Sigmoid colon (tissue), 4 donors: ENCODE measurements around the gene NRP1.

Experiments
- EP300 ChIP-seq, 4 donors: sonication (generic); formaldehyde crosslinking; IDR thresholded peaks; one replicate each; pipeline ENCODE4 v1.6.1; 2017; ENCODE audit warnings: antibody characterized with exemption in 4 of 4
- POLR2A ChIP-seq, 2 donors: fragments of 450-650 bp; IDR thresholded peaks; one replicate each; pipeline ENCODE4 v1.6.1; 2016; ENCODE audit warnings: antibody characterized with exemption in 2 of 2, mild to moderate bottlenecking in 2 of 2, moderate library complexity in 2 of 2
- POLR2AphosphoS5 ChIP-seq, 4 donors: sonication (generic); formaldehyde crosslinking; IDR thresholded peaks; one replicate each; pipeline ENCODE4 v1.6.1; 2017; ENCODE audit warnings: antibody characterized with exemption in 4 of 4
- TF ChIP-seq, protein P1 (sequence below), 4 experiments: fragments of 450-650 bp in 3 of 4; fragments of 200-600 bp in 1 of 4; IDR thresholded peaks; one replicate each; pipeline ENCODE4 v1.5.1; 2016 to 2019; ENCODE audit warnings: antibody characterized with exemption in 4 of 4, mild to moderate bottlenecking in 3 of 4, moderate library complexity in 2 of 4

DNA sequence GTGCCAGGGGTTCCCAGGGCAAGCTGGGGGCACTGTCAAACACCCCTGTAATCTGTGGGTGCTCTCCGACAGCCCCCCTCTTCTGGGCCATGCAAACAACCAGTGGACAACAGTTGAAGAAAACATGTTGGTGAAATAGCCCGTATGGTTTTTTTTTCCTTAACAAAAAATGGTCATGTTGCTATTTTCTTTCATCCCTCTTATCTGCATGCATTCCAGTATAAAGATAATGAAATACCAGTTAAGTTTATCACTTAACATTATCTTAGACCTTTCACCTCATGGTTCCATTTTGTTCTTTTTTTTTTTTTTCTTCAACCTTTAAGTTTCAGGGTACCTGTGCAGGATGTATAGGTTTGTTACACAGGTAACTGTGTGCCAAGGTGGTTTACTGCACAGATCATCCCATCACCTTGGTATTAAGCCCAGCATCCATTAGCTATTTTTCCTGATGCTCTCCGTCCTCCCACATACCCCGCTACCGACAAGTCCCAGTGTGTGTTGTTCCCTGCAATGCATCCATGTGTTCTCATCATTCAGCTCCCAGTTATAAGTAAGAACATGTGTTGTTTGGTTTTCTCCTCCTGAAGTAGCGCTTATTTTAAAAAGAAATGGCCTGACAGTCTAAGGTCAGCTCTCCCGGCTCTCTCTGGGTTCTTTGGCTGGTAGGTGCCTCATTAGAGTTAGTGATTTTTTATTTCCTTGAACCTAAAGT, 110.1 kb downstream of the NRP1 start:
- TF ChIP-seq, protein P1, sequence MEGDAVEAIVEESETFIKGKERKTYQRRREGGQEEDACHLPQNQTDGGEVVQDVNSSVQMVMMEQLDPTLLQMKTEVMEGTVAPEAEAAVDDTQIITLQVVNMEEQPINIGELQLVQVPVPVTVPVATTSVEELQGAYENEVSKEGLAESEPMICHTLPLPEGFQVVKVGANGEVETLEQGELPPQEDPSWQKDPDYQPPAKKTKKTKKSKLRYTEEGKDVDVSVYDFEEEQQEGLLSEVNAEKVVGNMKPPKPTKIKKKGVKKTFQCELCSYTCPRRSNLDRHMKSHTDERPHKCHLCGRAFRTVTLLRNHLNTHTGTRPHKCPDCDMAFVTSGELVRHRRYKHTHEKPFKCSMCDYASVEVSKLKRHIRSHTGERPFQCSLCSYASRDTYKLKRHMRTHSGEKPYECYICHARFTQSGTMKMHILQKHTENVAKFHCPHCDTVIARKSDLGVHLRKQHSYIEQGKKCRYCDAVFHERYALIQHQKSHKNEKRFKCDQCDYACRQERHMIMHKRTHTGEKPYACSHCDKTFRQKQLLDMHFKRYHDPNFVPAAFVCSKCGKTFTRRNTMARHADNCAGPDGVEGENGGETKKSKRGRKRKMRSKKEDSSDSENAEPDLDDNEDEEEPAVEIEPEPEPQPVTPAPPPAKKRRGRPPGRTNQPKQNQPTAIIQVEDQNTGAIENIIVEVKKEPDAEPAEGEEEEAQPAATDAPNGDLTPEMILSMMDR (IDR thresholded peaks at IDR 0.05): no peak
- TF ChIP-seq POLR2A (IDR thresholded peaks at IDR 0.05): no peak
- no peak for TF ChIP-seq POLR2AphosphoS5 (IDR thresholded peaks at IDR 0.05)
- no peak for TF ChIP-seq EP300 (IDR thresholded peaks at IDR 0.05)
